Endothelial cell of umbilical vein (primary cell): ENCODE data around the gene SPAG5.

Experiments used
- CTCF ChIP-seq, 2 donors: IDR thresholded peaks; 1 replicate in 1 of 2; 2 replicates in 1 of 2; pipeline ENCODE4 v1.5.1; 2011; ENCODE audit warnings: low read length in 2 of 2, mild to moderate bottlenecking in 2 of 2, moderate library complexity in 2 of 2, control low read depth in 1 of 2, inconsistent platforms in 1 of 2, low read depth in 1 of 2; ENCODE audit not compliant: insufficient read depth in 1 of 2; ENCODE audit errors: extremely low read depth in 1 of 2
- MYC ChIP-seq: IDR thresholded peaks from one replicate; pipeline ENCODE4 v1.6.1; 2011; ENCODE audit warnings: mild to moderate bottlenecking, low read depth, low read length
- POLR2AphosphoS5 ChIP-seq: IDR thresholded peaks from 2 replicates; pipeline ENCODE4 v1.6.1; 2012; ENCODE audit warnings: low read depth, mild to moderate bottlenecking, control low read depth, low read length, moderate library complexity; ENCODE audit not compliant: insufficient read depth

GRCh38 chr17:28582513-28582912 lies 16.3 kb downstream of the SPAG5 start:
- TF ChIP-seq CTCF (IDR thresholded peaks at IDR 0.05; ENCODE audit: extremely low read depth in 1 of 2, insufficient read depth in 1 of 2, low read depth in 1 of 2, low read length in 2 of 2) (no peak), MYC (no peak), POLR2AphosphoS5 (no peak)
